SK-N-SH (cell line): ENCODE measurements around the gene TMEM138. TPM values are rescaled to one million over a fixed set of nuclear protein-coding genes. Genes with fewer than 3 reads are reported as not detected.

ENCODE experiments used
- CTCF ChIA-PET: fragments of 300-600, 350-600 bp; formaldehyde crosslinking; extraction: SDS; loops from one replicate; lab custom pipeline; 2021; lab: Yijun Ruan, JAX
- POLR2A ChIA-PET: fragments of 350-600 bp; sonication (Branson Sonifier 250); formaldehyde crosslinking; extraction: SDS; loops from one replicate; lab custom pipeline; 2020; ENCODE audit warnings: antibody characterized with exemption, inconsistent platforms; lab: Yijun Ruan, JAX
- DNase-seq: peaks from one replicate; pipeline ENCODE4 v3.0.0; 2012
- H2AFZ ChIP-seq: fragments of 200-600 bp; sonication (generic); 2 replicates; pipeline ENCODE4 v1.8.1; 2016; ENCODE audit warnings: antibody characterized with exemption, mild to moderate bottlenecking, low read depth
- H3F3A ChIP-seq: fragments of 200-600 bp; sonication (generic); replicated peaks from 2 replicates; pipeline ENCODE3; 2016; ENCODE audit warnings: antibody characterized with exemption, mild to moderate bottlenecking; ENCODE audit not compliant: insufficient read depth
- H3K27ac ChIP-seq, 2 experiments: fragments of 200-500 bp in 1 of 2; fragments of 200-600 bp in 1 of 2; sonication (Bioruptor generic) in 1 of 2; sonication (generic), shearing (Covaris generic) in 1 of 2; 2 replicates each; pipeline versions ENCODE4 v1.5.1 to v1.6.1; 2014 to 2016; ENCODE audit warnings: low read depth in 2 of 2, inconsistent platforms in 1 of 2, low read length in 1 of 2, mild to moderate bottlenecking in 1 of 2, mixed read lengths in 1 of 2
- H3K27me3 ChIP-seq: fragments of 200-600 bp; sonication (generic), shearing (Covaris generic); 2 replicates; pipeline ENCODE4 v1.6.1; 2016; ENCODE audit warnings: mixed run types; ENCODE audit not compliant: insufficient read depth
- H3K36me3 ChIP-seq, 2 experiments: fragments of 200-500 bp in 1 of 2; fragments of 200-600 bp in 1 of 2; sonication (Bioruptor generic) in 1 of 2; sonication (generic) in 1 of 2; replicated peaks in 1 of 2; 2 replicates each; pipeline versions ENCODE3 to v1.5.1; 2014 to 2016; ENCODE audit warnings: low read length in 1 of 2, mild to moderate bottlenecking in 1 of 2; ENCODE audit not compliant: insufficient read depth in 2 of 2, control insufficient read depth in 1 of 2
- H3K4me1 ChIP-seq, 2 experiments: fragments of 200-500 bp in 1 of 2; fragments of 200-600 bp in 1 of 2; sonication (Bioruptor generic) in 1 of 2; sonication (generic), shearing (Covaris generic) in 1 of 2; 2 replicates each; pipeline versions ENCODE4 v1.5.1 to v1.6.1; 2014 to 2016; ENCODE audit warnings: low read depth in 1 of 2, low read length in 1 of 2, mixed run types in 1 of 2; ENCODE audit not compliant: insufficient read depth in 2 of 2, control insufficient read depth in 1 of 2
- H3K4me2 ChIP-seq: fragments of 200-600 bp; sonication (generic), shearing (Covaris generic); 2 replicates; pipeline ENCODE4 v1.6.1; 2017; ENCODE audit warnings: mixed run types
- H3K4me3 ChIP-seq, 2 experiments: fragments of 200-500 bp in 1 of 2; fragments of 200-600 bp in 1 of 2; sonication (Bioruptor generic) in 1 of 2; sonication (generic), shearing (Covaris generic) in 1 of 2; 2 replicates each; pipeline versions ENCODE4 v1.5.1 to v1.8.1; 2014 to 2016; ENCODE audit warnings: low read depth in 2 of 2, inconsistent platforms in 1 of 2, low read length in 1 of 2, mild to moderate bottlenecking in 1 of 2, mixed read lengths in 1 of 2, moderate library complexity in 1 of 2
- H3K79me2 ChIP-seq: fragments of 200-600 bp; sonication (generic); 2 replicates; pipeline ENCODE4 v1.8.1; 2017; ENCODE audit warnings: mild to moderate bottlenecking; ENCODE audit not compliant: insufficient read depth
- H3K9ac ChIP-seq: fragments of 200-600 bp; sonication (generic); 2 replicates; pipeline ENCODE4 v1.6.1; 2017; ENCODE audit warnings: mixed run types
- H3K9me2 ChIP-seq: fragments of 200-600 bp; sonication (generic); 2 replicates; pipeline ENCODE4 v1.6.1; 2017; ENCODE audit warnings: mixed run types
- H3K9me3 ChIP-seq: fragments of 200-600 bp; sonication (generic); 2 replicates; pipeline ENCODE4 v1.6.1; 2017; ENCODE audit warnings: mixed run types, mild to moderate bottlenecking, moderate library complexity
- H4K20me1 ChIP-seq: fragments of 200-600 bp; sonication (generic); 2 replicates; pipeline ENCODE4 v1.6.1; 2017; ENCODE audit warnings: mild to moderate bottlenecking, mixed run types; ENCODE audit not compliant: insufficient read depth
- EP300 ChIP-seq, 2 experiments: IDR thresholded peaks; 2 replicates each; pipeline versions ENCODE4 v1.4.0 to v1.6.1; 2012; ENCODE audit warnings: borderline replicate concordance in 1 of 2, low read depth in 1 of 2, low read length in 1 of 2
- FOXJ3 ChIP-seq: sonication (generic); formaldehyde crosslinking; IDR thresholded peaks from 2 replicates; pipeline ENCODE4 v1.5.1; 2020; ENCODE audit warnings: mild to moderate bottlenecking, missing genetic modification reagents
- GATA2 ChIP-seq: sonication (generic); formaldehyde crosslinking; IDR thresholded peaks from 2 replicates; pipeline ENCODE4 v1.5.0; 2020; ENCODE audit warnings: mild to moderate bottlenecking, missing genetic modification reagents
- IRF3 ChIP-seq: fragments of 150-350 bp; IDR thresholded peaks from 2 replicates; pipeline ENCODE4 v1.6.1; 2016; ENCODE audit warnings: mild to moderate bottlenecking, low read depth, low read length
- JUND ChIP-seq: IDR thresholded peaks from 2 replicates; pipeline ENCODE4 v1.4.0; 2012
- MXI1 ChIP-seq: IDR thresholded peaks from 2 replicates; pipeline ENCODE4 v1.6.1; 2012; ENCODE audit warnings: mild to moderate bottlenecking, low read depth, low read length, improper control_type of control experiment
- NFIC ChIP-seq: IDR thresholded peaks from 2 replicates; pipeline ENCODE4 v1.4.0; 2012; ENCODE audit warnings: borderline replicate concordance
- NRF1 ChIP-seq: IDR thresholded peaks from 2 replicates; pipeline ENCODE4 v1.6.1; 2012; ENCODE audit warnings: low read depth, mild to moderate bottlenecking, low read length
- POLR2AphosphoS5 ChIP-seq: IDR thresholded peaks from 2 replicates; pipeline ENCODE4 v1.6.1; 2012; ENCODE audit warnings: low read depth, low read length
- RCOR1 ChIP-seq: fragments of 150-350 bp; IDR thresholded peaks from 2 replicates; pipeline ENCODE4 v1.6.1; 2017; ENCODE audit warnings: antibody characterized with exemption, low read length
- REST ChIP-seq: IDR thresholded peaks from 2 replicates; pipeline ENCODE4 v1.6.1; 2012; ENCODE audit warnings: mild to moderate bottlenecking, low read depth, low read length, moderate library complexity
- RXRA ChIP-seq: IDR thresholded peaks from 2 replicates; pipeline ENCODE4 v1.4.0; 2012; ENCODE audit warnings: low read depth, mild to moderate bottlenecking, borderline replicate concordance
- SIN3A ChIP-seq: IDR thresholded peaks from 2 replicates; pipeline ENCODE4 v1.6.1; 2012; ENCODE audit warnings: low read depth, mild to moderate bottlenecking, low read length, moderate library complexity, borderline replicate concordance
- TAF1 ChIP-seq: IDR thresholded peaks from 2 replicates; pipeline ENCODE4 v1.6.1; 2012; ENCODE audit warnings: low read depth, mild to moderate bottlenecking, low read length, moderate library complexity, borderline replicate concordance
- TEAD4 ChIP-seq: IDR thresholded peaks from 2 replicates; pipeline ENCODE4 v1.4.0; 2012; ENCODE audit warnings: mild to moderate bottlenecking, borderline replicate concordance; ENCODE audit not compliant: insufficient read depth
- USF1 ChIP-seq: IDR thresholded peaks from 2 replicates; pipeline ENCODE4 v1.4.0; 2012; ENCODE audit warnings: low read depth, borderline replicate concordance
- USF2 ChIP-seq: fragments of 150-350 bp; IDR thresholded peaks from 2 replicates; pipeline ENCODE4 v1.6.1; 2017; ENCODE audit warnings: antibody characterized with exemption, low read length, low read depth, borderline replicate concordance
- WGBS: methylation state at CpG from one replicate; pipeline ENCODE4 v1.1.6; 2017; ENCODE audit warnings: low lambda C conversion rate; 5-methylcytosine and 5-hydroxymethylcytosine counted together
- polyA plus RNA-seq, 3 experiments: library from polyadenylated mRNA; depleted of rRNA; stranded (reverse); fragments of >200 nt; gene quantifications; 2 replicates each; pipeline ENCODE4 v1.2.3, GENCODE V29; 2012
- TF ChIP-seq, protein P1 (sequence below): fragments of 200-600 bp; sonication (generic); IDR thresholded peaks from 2 replicates; pipeline ENCODE4 v1.6.1; 2017; ENCODE audit warnings: antibody characterized with exemption, mild to moderate bottlenecking, moderate library complexity
- TF ChIP-seq, protein P2 (sequence below): IDR thresholded peaks from 2 replicates; pipeline ENCODE4 v1.4.0; 2012; ENCODE audit warnings: low read depth, borderline replicate concordance

The TMEM138 gene
- polyA plus RNA-seq, 1 of the 3 experiments (the other 2 are of a cell fraction) = 82.2 TPM

DNA sequence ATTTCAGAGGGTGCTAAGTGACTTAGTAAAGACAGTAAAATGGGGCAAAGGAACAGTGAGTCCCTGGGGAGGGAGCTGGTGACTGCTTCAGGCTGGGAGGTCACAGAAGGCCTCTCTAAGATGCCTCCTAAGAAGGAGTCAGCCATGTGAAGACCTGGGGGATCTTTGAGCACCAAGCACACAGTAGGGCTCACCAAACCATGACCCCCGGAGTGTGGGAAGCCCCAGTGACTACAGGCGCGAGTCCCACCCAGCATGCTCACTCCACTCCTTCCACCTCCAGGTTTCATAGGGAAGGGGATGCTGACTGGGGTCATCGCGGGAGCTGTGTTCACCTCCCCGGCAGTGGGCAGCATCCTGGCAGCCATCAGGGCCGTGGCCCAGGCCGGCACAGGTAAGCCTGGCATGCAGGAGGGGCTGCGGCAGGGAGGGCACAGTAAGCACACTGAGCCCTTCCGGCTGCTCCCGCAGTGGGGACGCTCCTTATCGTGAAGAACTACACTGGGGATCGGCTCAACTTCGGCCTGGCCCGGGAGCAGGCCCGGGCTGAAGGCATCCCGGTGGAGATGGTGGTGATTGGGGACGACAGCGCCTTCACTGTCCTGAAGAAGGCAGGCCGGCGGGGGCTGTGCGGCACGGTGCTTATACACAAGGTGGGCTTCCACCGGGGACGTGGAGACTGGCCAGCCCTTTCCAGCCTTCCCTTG lies 23.2 kb upstream of the TMEM138 start:
- peaks cover 0 to 30% of the 10 kb centered on the region in 2 experiments for H3K36me3 ChIP-seq
- DNase-seq = no peak
- H3K9ac ChIP-seq = no peak overlapping the region
- no peak overlapping the region for H3K4me2 ChIP-seq
- H4K20me1 ChIP-seq = no peaks in the 10 kb centered on the region
- 94% methylated on average over 16 of the region's 26 CpGs for WGBS
- no peaks in the 10 kb centered on the region for H3K79me2 ChIP-seq
- POLR2A ChIA-PET = interaction anchor here (1.2 kb wide), 1 partner anchor 23 kb away, joined by 4 read pairs; the partner anchor contains the start of genes CYB561A3 and TMEM138
- no peak overlapping the region for H3K27ac ChIP-seq
- CTCF ChIA-PET = interaction anchor here (3.3 to 7.9 kb wide), 3 partner anchors 25 to 54 kb away, joined by 9 to 300 read pairs (median 93); partner anchors contain the start of genes CYB561A3, TMEM138 and TMEM216
- H3K4me1 ChIP-seq = peaks cover 6 to 21% of the 10 kb centered on the region in 2 experiments; a peak in 2 of 4 replicates
- no peak overlapping the region for H2AFZ ChIP-seq
- no peak overlapping the region for H3K4me3 ChIP-seq
- no peak for TF ChIP-seq RXRA
- no peak for TF ChIP-seq NRF1
- no peak for TF ChIP-seq REST
- TF ChIP-seq EP300 (IDR thresholded peaks at IDR 0.05; ENCODE audit: borderline replicate concordance in 1 of 2, low read depth in 1 of 2, low read length in 1 of 2) = no peak
- TF ChIP-seq GATA2 (CRISPR knock-in tag) = no peak
- no peak for TF ChIP-seq IRF3
- TF ChIP-seq TAF1 = no peak
- TF ChIP-seq SIN3A = no peak
- no peak for TF ChIP-seq USF1
- no peak for TF ChIP-seq FOXJ3 (CRISPR knock-in tag)
- TF ChIP-seq, protein P1, sequence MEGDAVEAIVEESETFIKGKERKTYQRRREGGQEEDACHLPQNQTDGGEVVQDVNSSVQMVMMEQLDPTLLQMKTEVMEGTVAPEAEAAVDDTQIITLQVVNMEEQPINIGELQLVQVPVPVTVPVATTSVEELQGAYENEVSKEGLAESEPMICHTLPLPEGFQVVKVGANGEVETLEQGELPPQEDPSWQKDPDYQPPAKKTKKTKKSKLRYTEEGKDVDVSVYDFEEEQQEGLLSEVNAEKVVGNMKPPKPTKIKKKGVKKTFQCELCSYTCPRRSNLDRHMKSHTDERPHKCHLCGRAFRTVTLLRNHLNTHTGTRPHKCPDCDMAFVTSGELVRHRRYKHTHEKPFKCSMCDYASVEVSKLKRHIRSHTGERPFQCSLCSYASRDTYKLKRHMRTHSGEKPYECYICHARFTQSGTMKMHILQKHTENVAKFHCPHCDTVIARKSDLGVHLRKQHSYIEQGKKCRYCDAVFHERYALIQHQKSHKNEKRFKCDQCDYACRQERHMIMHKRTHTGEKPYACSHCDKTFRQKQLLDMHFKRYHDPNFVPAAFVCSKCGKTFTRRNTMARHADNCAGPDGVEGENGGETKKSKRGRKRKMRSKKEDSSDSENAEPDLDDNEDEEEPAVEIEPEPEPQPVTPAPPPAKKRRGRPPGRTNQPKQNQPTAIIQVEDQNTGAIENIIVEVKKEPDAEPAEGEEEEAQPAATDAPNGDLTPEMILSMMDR = no peak
- no peak for TF ChIP-seq TEAD4
- no peak for TF ChIP-seq USF2
- no peak for TF ChIP-seq JUND
- no peak for TF ChIP-seq NFIC
- TF ChIP-seq, protein P2, sequence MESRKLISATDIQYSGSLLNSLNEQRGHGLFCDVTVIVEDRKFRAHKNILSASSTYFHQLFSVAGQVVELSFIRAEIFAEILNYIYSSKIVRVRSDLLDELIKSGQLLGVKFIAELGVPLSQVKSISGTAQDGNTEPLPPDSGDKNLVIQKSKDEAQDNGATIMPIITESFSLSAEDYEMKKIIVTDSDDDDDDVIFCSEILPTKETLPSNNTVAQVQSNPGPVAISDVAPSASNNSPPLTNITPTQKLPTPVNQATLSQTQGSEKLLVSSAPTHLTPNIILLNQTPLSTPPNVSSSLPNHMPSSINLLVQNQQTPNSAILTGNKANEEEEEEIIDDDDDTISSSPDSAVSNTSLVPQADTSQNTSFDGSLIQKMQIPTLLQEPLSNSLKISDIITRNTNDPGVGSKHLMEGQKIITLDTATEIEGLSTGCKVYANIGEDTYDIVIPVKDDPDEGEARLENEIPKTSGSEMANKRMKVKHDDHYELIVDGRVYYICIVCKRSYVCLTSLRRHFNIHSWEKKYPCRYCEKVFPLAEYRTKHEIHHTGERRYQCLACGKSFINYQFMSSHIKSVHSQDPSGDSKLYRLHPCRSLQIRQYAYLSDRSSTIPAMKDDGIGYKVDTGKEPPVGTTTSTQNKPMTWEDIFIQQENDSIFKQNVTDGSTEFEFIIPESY = no peak
- TF ChIP-seq MXI1 = no peak
- no peak for TF ChIP-seq POLR2AphosphoS5
- TF ChIP-seq RCOR1 = no peak
- no peaks in the 10 kb centered on the region for H3K27me3 ChIP-seq
- no peaks in the 10 kb centered on the region for H3F3A ChIP-seq
- no peaks in the 10 kb centered on the region for H3K9me2 ChIP-seq
- H3K9me3 ChIP-seq = no peaks in the 10 kb centered on the region
